Adrenal gland (tissue), 12 donors: ENCODE results near the gene FNIP2. TPM values are rescaled to one million over a fixed set of nuclear protein-coding genes. Genes with fewer than 3 reads are reported as not detected.

Experiments
- DNase-seq, 7 donors: peaks; one replicate each; pipeline ENCODE4 v3.0.0-alpha.2; 2019 to 2020
- H3K27ac ChIP-seq, 5 donors: fragments of 200-600 bp; sonication (generic) in 4 of 5; 1 replicate in 3 of 5; 2 replicates in 2 of 5; pipeline versions ENCODE4 v1.5.1 to v1.8.0; 2016 to 2020; ENCODE audit warnings: mild to moderate bottlenecking in 1 of 5
- H3K27me3 ChIP-seq: fragments of 200-600 bp; 2 replicates; pipeline ENCODE4 v1.8.0; 2021
- H3K36me3 ChIP-seq, 2 donors: fragments of 200-600 bp; replicated peaks in 1 of 2; 1 replicate in 1 of 2; 2 replicates in 1 of 2; pipeline versions ENCODE4 v1.5.1 to v1.8.0; 2018 to 2022
- H3K4me1 ChIP-seq, 2 donors: fragments of 200-600 bp; replicated peaks in 1 of 2; 1 replicate in 1 of 2; 2 replicates in 1 of 2; pipeline versions ENCODE4 v1.5.1 to v1.8.0; 2018 to 2021
- H3K4me3 ChIP-seq, 4 donors: fragments of 200-600 bp; sonication (generic) in 3 of 4; one replicate each; pipeline ENCODE4 v1.5.1; 2016 to 2018
- H3K9me3 ChIP-seq, 3 donors: fragments of 200-600 bp; sonication (generic) in 1 of 3; replicated peaks in 1 of 3; 1 replicate in 2 of 3; 2 replicates in 1 of 3; pipeline versions ENCODE4 v1.5.1 to v1.8.0; 2016 to 2021
- POLR2A ChIP-seq, 2 donors: fragments of 450-650 bp; IDR thresholded peaks; one replicate each; pipeline ENCODE4 v1.6.1; 2017; ENCODE audit warnings: antibody characterized with exemption in 2 of 2, mild to moderate bottlenecking in 2 of 2, moderate library complexity in 1 of 2
- WGBS, 4 donors: extraction: QIAGEN DNeasy Blood & Tissue Kit in 2 of 4; methylation state at CpG; one replicate each; pipeline versions ENCODE4 v1.1.5 to v1.1.7; 2013 to 2017; 5-methylcytosine and 5-hydroxymethylcytosine counted together
- intact Hi-C, 2 donors: fragments of 100-400 bp; cut with DNase I; formaldehyde crosslinking; loops; one replicate each; pipeline versions ENCODE4 v1.14.1 to v1.15.0; 2022 to 2023
- polyA plus RNA-seq, 3 donors: library from polyadenylated mRNA; stranded (reverse); fragments of 200-250 nt in 2 of 3; fragments of 350-450 nt in 1 of 3; fragmentation: Illumina TruSeq in 1 of 3; extraction: RNeasy Lipid Tissue Mini Kit (QIAGEN cat#74804) in 1 of 3; gene quantifications; one replicate each; pipeline ENCODE4 v1.2.3, GENCODE V29; 2013 to 2014
- total RNA-seq, 9 donors: library from RNA; depleted of rRNA in 4 of 9; stranded (reverse); fragments of >200 nt in 4 of 9; fragments of 120-200 nt in 1 of 9; fragmentation: NEBNext Ultra II Directional in 1 of 9; extraction: Animal tissue kit (Norgen Biotek cat#: 25700) in 1 of 9; gene quantifications; one replicate each; pipeline versions ENCODE4 v1.1.0 to v1.2.4, GENCODE V29; 2013 to 2023
- TF ChIP-seq, protein P1 (sequence below), 6 experiments: fragments of 450-650 bp in 4 of 6; fragments of 200-600 bp in 2 of 6; sonication (generic) in 1 of 6; IDR thresholded peaks; 1 replicate in 5 of 6; 2 replicates in 1 of 6; pipeline versions ENCODE4 v1.5.1 to v1.8.0; 2016 to 2021; ENCODE audit warnings: antibody characterized with exemption in 6 of 6, mild to moderate bottlenecking in 2 of 6, moderate library complexity in 1 of 6
- donor health status: healthy with polysubstance abuse.
- donor health status: Bipolar disorder and iron deficiency.
- donor health status: DM: yes; HTN: yes; CAD: no.
- donor health status: DM: no; HTN: no; CAD: no.
- donor health status: DM: no; HTN: no; CAD: no.
- donor health status: DM: yes; HTN: yes; CAD: no.

Gene FNIP2
- total and polyA plus RNA-seq, 12 donors: 3.5 to 39.4 (median 27.1) TPM

DNA sequence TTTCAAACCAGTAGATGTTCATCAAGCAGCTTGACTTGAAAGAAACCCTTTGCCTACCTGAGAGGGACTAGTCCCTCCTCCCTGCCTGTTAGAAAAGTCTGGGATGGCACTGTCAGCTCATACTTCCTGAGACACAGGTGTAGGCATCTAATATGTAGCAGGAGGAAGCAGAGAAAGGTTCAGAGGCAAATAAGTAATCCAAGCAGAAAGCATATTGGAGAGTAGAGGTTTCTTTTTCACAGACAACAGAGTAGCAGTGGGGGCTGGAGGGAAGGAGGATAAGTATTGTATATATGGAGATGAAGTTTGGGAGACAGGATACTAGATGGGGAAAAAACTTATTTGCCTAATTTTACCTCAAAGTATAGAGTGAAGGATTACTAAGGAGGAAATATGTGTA, 81.5 kb downstream of the FNIP2 start:
- Histone ChIP-seq H3K27ac (no peak overlapping the region), H3K4me3 (no peak overlapping the region), H3K4me1 (no peaks in the 10 kb centered on the region), H3K9me3 (no peaks in the 10 kb centered on the region), H3K27me3 (no peaks in the 10 kb centered on the region), H3K36me3 (peaks cover 0 to 6% of the 10 kb centered on the region in 2 donors)
- TF ChIP-seq, protein P1, sequence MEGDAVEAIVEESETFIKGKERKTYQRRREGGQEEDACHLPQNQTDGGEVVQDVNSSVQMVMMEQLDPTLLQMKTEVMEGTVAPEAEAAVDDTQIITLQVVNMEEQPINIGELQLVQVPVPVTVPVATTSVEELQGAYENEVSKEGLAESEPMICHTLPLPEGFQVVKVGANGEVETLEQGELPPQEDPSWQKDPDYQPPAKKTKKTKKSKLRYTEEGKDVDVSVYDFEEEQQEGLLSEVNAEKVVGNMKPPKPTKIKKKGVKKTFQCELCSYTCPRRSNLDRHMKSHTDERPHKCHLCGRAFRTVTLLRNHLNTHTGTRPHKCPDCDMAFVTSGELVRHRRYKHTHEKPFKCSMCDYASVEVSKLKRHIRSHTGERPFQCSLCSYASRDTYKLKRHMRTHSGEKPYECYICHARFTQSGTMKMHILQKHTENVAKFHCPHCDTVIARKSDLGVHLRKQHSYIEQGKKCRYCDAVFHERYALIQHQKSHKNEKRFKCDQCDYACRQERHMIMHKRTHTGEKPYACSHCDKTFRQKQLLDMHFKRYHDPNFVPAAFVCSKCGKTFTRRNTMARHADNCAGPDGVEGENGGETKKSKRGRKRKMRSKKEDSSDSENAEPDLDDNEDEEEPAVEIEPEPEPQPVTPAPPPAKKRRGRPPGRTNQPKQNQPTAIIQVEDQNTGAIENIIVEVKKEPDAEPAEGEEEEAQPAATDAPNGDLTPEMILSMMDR (IDR thresholded peaks at IDR 0.05): no peak
- TF ChIP-seq POLR2A (IDR thresholded peaks at IDR 0.05): no peak
- DNase-seq: no peak
- intact Hi-C loops: loop anchor here (10.0 kb wide), 3 partner anchors 324 to 594 kb away; no protein-coding TSS in a partner anchor

DNA sequence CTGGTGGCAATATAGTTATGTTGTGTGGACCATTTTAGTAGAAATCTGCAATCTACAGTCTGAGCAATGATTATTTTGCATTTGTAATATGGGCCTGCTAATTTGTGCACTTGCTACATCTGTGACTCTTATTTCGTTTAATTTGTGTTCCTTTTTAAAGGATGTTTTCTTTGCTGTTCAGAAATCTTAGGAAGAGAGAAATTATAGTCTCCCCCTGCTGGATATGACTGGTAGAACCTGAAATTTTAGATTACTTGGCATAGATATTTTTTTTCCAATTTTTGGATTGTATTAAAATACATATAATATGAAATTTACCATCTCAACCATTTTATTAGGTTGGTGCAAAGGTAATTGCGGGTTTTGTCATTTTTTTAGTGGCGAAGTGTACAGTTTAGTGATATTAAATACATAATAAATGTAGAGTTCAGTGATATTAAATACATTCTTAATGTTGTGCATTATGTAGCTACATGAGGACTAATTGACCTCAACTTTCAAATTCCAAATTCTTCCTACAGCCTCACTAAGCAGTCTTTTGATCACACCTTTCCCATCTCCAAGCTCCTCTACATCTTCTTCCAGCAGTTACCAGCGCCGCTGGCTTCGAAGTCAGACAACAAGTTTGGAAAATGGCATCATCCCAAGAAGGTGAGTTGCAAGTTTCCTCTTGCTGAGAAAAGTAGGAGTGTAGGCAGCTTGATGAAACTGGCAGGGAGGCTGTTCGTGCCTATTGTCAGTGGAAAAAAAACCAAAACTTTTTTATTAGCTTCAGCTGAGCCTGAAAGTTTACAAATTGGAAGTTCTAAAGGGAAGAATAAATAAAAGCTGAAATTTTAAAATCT, 82.2 kb downstream of the FNIP2 start:
- 63 to 67% (median 64%) methylated on average over 7 of the region's 7 CpGs for WGBS, 4 donors
- DNase-seq: no peak
- Histone ChIP-seq H3K36me3 (peaks cover 0 to 6% of the 10 kb centered on the region in 2 donors), H3K4me1 (no peaks in the 10 kb centered on the region), H3K27ac (no peak overlapping the region), H3K4me3 (no peak overlapping the region), H3K9me3 (no peaks in the 10 kb centered on the region), H3K27me3 (no peaks in the 10 kb centered on the region)
- intact Hi-C loops: loop anchor here (10.0 kb wide), 3 partner anchors 324 to 594 kb away; no protein-coding TSS in a partner anchor
- TF ChIP-seq POLR2A (IDR thresholded peaks at IDR 0.05): no peak
- TF ChIP-seq, protein P1 (IDR thresholded peaks at IDR 0.05): peak; percentile 59 to 85 (median 68)

DNA sequence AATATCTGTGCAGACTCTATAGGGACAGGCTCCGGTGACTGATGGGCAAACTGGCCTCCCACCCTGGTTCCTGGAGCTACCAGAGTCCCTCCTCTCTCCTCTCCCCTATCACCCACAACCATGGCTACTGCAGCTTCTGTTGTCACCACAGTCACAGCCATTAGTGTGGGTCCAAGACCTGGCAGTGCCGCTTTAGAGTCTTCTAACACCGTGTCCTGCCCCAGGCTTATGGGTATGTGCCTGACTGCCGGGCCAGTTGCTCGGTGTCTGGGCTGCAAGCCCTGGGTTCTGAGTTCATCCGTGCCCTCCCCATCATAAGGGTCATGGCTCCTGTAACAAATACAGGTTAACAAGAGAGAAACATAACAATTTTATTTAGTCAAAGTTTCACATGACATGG, 85.4 kb downstream of the FNIP2 start:
- Histone ChIP-seq H3K4me3 (no peak overlapping the region), H3K9me3 (no peaks in the 10 kb centered on the region), H3K27ac (no peak overlapping the region), H3K36me3 (no peaks in the 10 kb centered on the region), H3K27me3 (no peaks in the 10 kb centered on the region), H3K4me1 (no peaks in the 10 kb centered on the region)
- TF ChIP-seq, protein P1 (IDR thresholded peaks at IDR 0.05): no peak
- TF ChIP-seq POLR2A (IDR thresholded peaks at IDR 0.05): no peak
- WGBS, 4 donors: 95 to 98% (median 96%) methylated on average over 5 to 6 of the region's 6 CpGs
- DNase-seq: no peak
- intact Hi-C loops: loop anchor here (10.0 kb wide), 3 partner anchors 321 to 591 kb away; no protein-coding TSS in a partner anchor

DNA sequence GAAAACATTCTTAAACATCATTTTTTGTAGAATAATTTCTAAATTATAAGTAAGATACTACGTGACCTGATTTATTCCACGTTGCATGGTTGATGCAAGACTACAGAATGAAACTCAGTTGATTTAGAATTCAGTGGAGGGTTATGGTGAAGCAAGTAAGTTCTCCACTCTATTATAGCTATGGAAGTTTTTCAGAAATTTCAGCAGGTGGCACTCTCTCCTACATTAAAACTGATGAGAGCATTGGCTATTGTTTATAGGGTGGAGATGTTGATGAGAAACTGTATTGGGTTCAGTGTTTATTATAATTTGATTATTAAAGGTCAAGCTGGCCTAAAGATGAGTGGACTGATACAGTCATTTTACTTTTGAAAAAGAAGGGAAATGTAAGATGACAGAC, 88.0 kb downstream of the FNIP2 start:
- Histone ChIP-seq H3K27me3 (no peaks in the 10 kb centered on the region), H3K4me3 (no peak overlapping the region), H3K4me1 (no peaks in the 10 kb centered on the region), H3K9me3 (no peaks in the 10 kb centered on the region), H3K36me3 (peaks cover 0 to 15% of the 10 kb centered on the region in 2 donors), H3K27ac (no peak overlapping the region)
- intact Hi-C loops: loop anchor here (10.0 kb wide), 3 partner anchors 318 to 588 kb away; no protein-coding TSS in a partner anchor
- DNase-seq: no peak
- WGBS, 4 donors: 74 to 87% (median 78%) methylated on average over 2 of the region's 2 CpGs
- TF ChIP-seq, protein P1 (IDR thresholded peaks at IDR 0.05): peak in 5 of 6 experiments; percentile 49 to 64 (median 57)
- TF ChIP-seq POLR2A (IDR thresholded peaks at IDR 0.05): no peak
